GM12878 (cell line): ENCODE results near the gene TMEM121B. TPM values are rescaled to one million over a fixed set of nuclear protein-coding genes. Genes with fewer than 3 reads are reported as not detected.

Experiments
- ATAC-seq: fragments of 200-7000 bp; cut with Tn5 transposase; 3 replicates; pipeline ENCODE4 v1.9.1; 2020; ENCODE audit warnings: mild to moderate bottlenecking, moderate library complexity
- BruUV-seq: library from RNA; stranded (reverse); fragments of 400-500 nt; replicated peaks from 2 replicates; lab custom pipeline; 2021; lab: Mats Ljungman, UMichigan
- CTCF ChIA-PET: fragments of 300-600 bp; sonication (Branson Sonifier 250); formaldehyde crosslinking; extraction: SDS; loops from one replicate; lab custom pipeline; 2021; ENCODE audit warnings: inconsistent platforms; lab: Yijun Ruan, JAX
- POLR2A ChIA-PET: fragments of 350-600 bp; formaldehyde crosslinking; extraction: SDS; loops from one replicate; lab custom pipeline; 2021; ENCODE audit warnings: inconsistent platforms; lab: Charles Lee
- RAD21 ChIA-PET: fragments of 300-600 bp; sonication (Branson Sonifier 250); formaldehyde crosslinking; loops from one replicate; lab custom pipeline; 2023; ENCODE audit warnings: antibody characterized with exemption; ENCODE audit not compliant: unreplicated experiment; lab: Charles Lee
- SMC1A ChIA-PET: fragments of 300-600 bp; sonication (Branson Sonifier 250); formaldehyde crosslinking; loops from one replicate; lab custom pipeline; 2023; ENCODE audit not compliant: unreplicated experiment, uncharacterized antibody; lab: Charles Lee
- DNase-seq: peaks from one replicate; pipeline ENCODE4 v3.0.0-alpha.2; 2011; ENCODE audit warnings: low read depth, low spot score
- FAIRE-seq: peaks from 3 replicates; lab custom pipeline; 2011; peaks lifted over from hg19 to GRCh38; lab: Jason Lieb, UNC
- H2AFZ ChIP-seq: 2 replicates; pipeline ENCODE4 v1.6.0; 2011; ENCODE audit warnings: low read depth, low read length, control low read depth; ENCODE audit not compliant: control insufficient read depth
- H3K27ac ChIP-seq: 2 replicates; pipeline ENCODE4 v1.5.1; 2011; ENCODE audit warnings: control low read depth; ENCODE audit not compliant: control insufficient read depth, insufficient read depth
- H3K27me3 ChIP-seq, 2 experiments: replicated peaks in 1 of 2; 2 replicates each; pipeline versions ENCODE4 v1.6.0 to v1.6.1; 2011; ENCODE audit warnings: low read length in 1 of 2; ENCODE audit not compliant: control insufficient read depth in 2 of 2, insufficient read depth in 2 of 2
- H3K36me3 ChIP-seq, 2 experiments: 2 replicates each; pipeline ENCODE4 v1.5.1; 2011; ENCODE audit warnings: low read length in 1 of 2; ENCODE audit not compliant: control insufficient read depth in 2 of 2, insufficient read depth in 2 of 2
- H3K4me1 ChIP-seq: 2 replicates; pipeline ENCODE4 v1.6.1; 2011; ENCODE audit warnings: mild to moderate bottlenecking, low read length, moderate library complexity, mixed read lengths; ENCODE audit not compliant: control insufficient read depth, insufficient read depth
- H3K4me2 ChIP-seq: 2 replicates; pipeline ENCODE4 v1.6.0; 2011; ENCODE audit warnings: control low read depth; ENCODE audit not compliant: control insufficient read depth, insufficient read depth
- H3K4me3 ChIP-seq: fragments of 200-600 bp; sonication (generic); 2 replicates; pipeline ENCODE4 v1.5.1; 2016
- H3K79me2 ChIP-seq: 2 replicates; pipeline ENCODE4 v1.6.0; 2011; ENCODE audit warnings: low read length; ENCODE audit not compliant: control insufficient read depth, insufficient read depth
- H3K9ac ChIP-seq: 2 replicates; pipeline ENCODE4 v1.8.0; 2011; ENCODE audit warnings: low read length, control low read depth, mixed read lengths; ENCODE audit not compliant: control insufficient read depth, insufficient read depth
- H3K9me3 ChIP-seq: replicated peaks from 3 replicates; pipeline ENCODE4 v1.5.1; 2011; ENCODE audit warnings: mild to moderate bottlenecking, low read length; ENCODE audit not compliant: control insufficient read depth, insufficient read depth
- H4K20me1 ChIP-seq: 2 replicates; pipeline ENCODE4 v1.6.0; 2011; ENCODE audit not compliant: control insufficient read depth, insufficient read depth
- BACH1 ChIP-seq: fragments of 450-650 bp; IDR thresholded peaks from 2 replicates; pipeline ENCODE4 v1.6.1; 2017; ENCODE audit warnings: mild to moderate bottlenecking, borderline replicate concordance
- ESRRA ChIP-seq: IDR thresholded peaks from 2 replicates; pipeline ENCODE4 v1.6.1; 2012; ENCODE audit warnings: mild to moderate bottlenecking, low read length, improper control_type of control experiment
- LARP7 ChIP-seq: fragments of 450-650 bp; IDR thresholded peaks from 2 replicates; pipeline ENCODE4 v1.6.1; 2017; ENCODE audit warnings: mild to moderate bottlenecking
- MTA2 ChIP-seq: fragments of 450-650 bp; IDR thresholded peaks from 2 replicates; pipeline ENCODE4 v1.6.1; 2016; ENCODE audit warnings: low read depth, mild to moderate bottlenecking, moderate library complexity
- NR2C1 ChIP-seq: fragments of 450-650 bp; IDR thresholded peaks from 2 replicates; pipeline ENCODE4 v1.6.1; 2017; ENCODE audit warnings: antibody characterized with exemption, mild to moderate bottlenecking, moderate library complexity
- NR2C2 ChIP-seq: IDR thresholded peaks from 2 replicates; pipeline ENCODE4 v1.6.1; 2011; ENCODE audit warnings: borderline replicate concordance, low read depth; ENCODE audit not compliant: control insufficient read depth, insufficient read length
- RAD21 ChIP-seq: IDR thresholded peaks from 2 replicates; pipeline ENCODE4 v1.6.1; 2011; ENCODE audit warnings: mild to moderate bottlenecking, low read depth, low read length, moderate library complexity; ENCODE audit not compliant: insufficient read depth
- SIN3A ChIP-seq: IDR thresholded peaks from 2 replicates; pipeline ENCODE4 v1.6.1; 2012; ENCODE audit warnings: low read depth, low read length, improper control_type of control experiment
- SP1 ChIP-seq: IDR thresholded peaks from one replicate; pipeline ENCODE4 v1.6.1; 2011; ENCODE audit warnings: low read depth, low read length
- SREBF2 ChIP-seq: IDR thresholded peaks from 2 replicates; pipeline ENCODE4 v1.6.1; 2012; ENCODE audit warnings: mild to moderate bottlenecking, low read length
- TAF1 ChIP-seq: IDR thresholded peaks from 2 replicates; pipeline ENCODE4 v1.6.1; 2011; ENCODE audit warnings: mild to moderate bottlenecking, low read depth, low read length, borderline replicate concordance
- TBL1XR1 ChIP-seq: IDR thresholded peaks from 2 replicates; pipeline ENCODE4 v1.6.1; 2012; ENCODE audit warnings: low read depth, low read length, improper control_type of control experiment
- ZNF24 ChIP-seq: fragments of 450-650 bp; IDR thresholded peaks from 2 replicates; pipeline ENCODE4 v1.6.1; 2017; ENCODE audit warnings: antibody characterized with exemption, mild to moderate bottlenecking
- WGBS: methylation state at CpG from one replicate; pipeline ENCODE4 v1.1.6; 2016; ENCODE audit warnings: low lambda C conversion rate; ENCODE audit not compliant: insufficient replicate concordance, insufficient coverage; ENCODE audit errors: missing lambda C conversion rate; 5-methylcytosine and 5-hydroxymethylcytosine counted together
- in situ Hi-C: fragments of 300-500 bp; cut with MboI; formaldehyde crosslinking; loops from 9 replicates; pipeline ENCODE4 v1.14.3; 2018; ENCODE audit warnings: mixed read lengths
- intact Hi-C: fragments of 100-400 bp; cut with micrococcal nuclease; formaldehyde crosslinking; loops from one replicate; pipeline ENCODE4 v1.14.2; 2022; ENCODE audit not compliant: unreplicated experiment
- polyA plus RNA-seq, 11 experiments: library from polyadenylated mRNA; depleted of rRNA in 4 of 11; unstranded in 6 of 11; stranded (reverse) in 5 of 11; fragments of >200 nt; fragmentation: Nextera tagmentation in 4 of 11; fragmentation: Illumina TruSeq in 1 of 11; extraction: Ambion mirVana in 4 of 11; extraction: Trizol in 1 of 11; gene quantifications; 1 replicate in 1 of 11; 2 replicates in 10 of 11; pipeline versions ENCODE4 v1.2.1 to v1.2.3, GENCODE V29; 2011 to 2016; ENCODE audit warnings: inconsistent platforms in 2 of 11, missing spikeins in 2 of 11, low read depth in 1 of 11
- total RNA-seq, 4 experiments: library from RNA; depleted of rRNA in 3 of 4; stranded (reverse); fragments of >200 nt in 3 of 4; fragmentation: Illumina TruSeq in 1 of 4; extraction: Trizol in 1 of 4; gene quantifications; 2 replicates each; pipeline versions ENCODE4 v1.2.1 to v1.2.3, GENCODE V29; 2013 to 2021

The TMEM121B gene
- total and polyA plus RNA-seq, 10 of the 15 experiments (the other 5 are each of a cell fraction or from before 2014, with no cell fraction given), result 0.02 to 0.10 (median 0.06) TPM; not detected in 5

GRCh38 chr22:17097062-17097461, 24.1 kb downstream of the TMEM121B start:
- H3K9ac ChIP-seq, result no peak overlapping the region
- H2AFZ ChIP-seq, result no peak overlapping the region
- H4K20me1 ChIP-seq, result peaks cover 6% of the 10 kb centered on the region
- H3K27ac ChIP-seq, result no peak overlapping the region
- H3K4me1 ChIP-seq, result peaks cover 19% of the 10 kb centered on the region
- no peak for ATAC-seq
- BruUV-seq, result no TSS peak
- SMC1A ChIA-PET, result interaction anchor here (1.5 to 2.1 kb wide), 2 partner anchors 9 to 61 kb away, joined by 5 to 7 read pairs; no protein-coding TSS in a partner anchor
- 48% methylated on average over 6 of the region's 6 CpGs for WGBS
- intact Hi-C loops, result no loop called here
- peaks cover 10 to 20% of the 10 kb centered on the region in 2 experiments; a peak in 3 of 4 replicates for H3K36me3 ChIP-seq
- in situ Hi-C loops, result no loop called here
- H3K27me3 ChIP-seq, result no peaks in the 10 kb centered on the region
- H3K9me3 ChIP-seq, result no peaks in the 10 kb centered on the region
- no peak for FAIRE-seq
- H3K4me3 ChIP-seq, result no peak overlapping the region
- TF ChIP-seq NR2C2 (no peak), SP1 (no peak), RAD21 (no peak), LARP7 (no peak), SREBF2 (no peak), NR2C1 (no peak), BACH1 (no peak), ZNF24 (no peak)
- POLR2A ChIA-PET, result interaction anchor here (0.6 to 1.1 kb wide), 2 partner anchors 47 to 1050 kb away, joined by 3 read pairs; no protein-coding TSS in a partner anchor
- no peak overlapping the region for H3K4me2 ChIP-seq
- no peak for DNase-seq
- CTCF ChIA-PET, result interaction anchor here (1.3 kb wide), 1 partner anchor 75 kb away, joined by 3 read pairs; no protein-coding TSS in a partner anchor
- RAD21 ChIA-PET, result no interaction called here
- H3K79me2 ChIP-seq, result no peaks in the 10 kb centered on the region; the same call in 1 of the 2 replicates

- FAIRE-seq (no peak), DNase-seq (no peak), ATAC-seq (no peak)
- SMC1A ChIA-PET, result interaction anchor here (1.4 to 2.1 kb wide), 4 partner anchors 8 to 180 kb away, joined by 5 to 7 read pairs (median 6); no protein-coding TSS in a partner anchor
- Histone ChIP-seq H3K9me3 (no peaks in the 10 kb centered on the region), H3K36me3 (peaks cover 10 to 19% of the 10 kb centered on the region in 2 experiments; a peak in 3 of 4 replicates), H3K4me2 (no peak overlapping the region), H3K4me3 (no peak overlapping the region), H3K27me3 (no peaks in the 10 kb centered on the region), H3K27ac (no peak overlapping the region), H3K79me2 (no peaks in the 10 kb centered on the region; the same call in 1 of the 2 replicates), H4K20me1 (peaks cover 6% of the 10 kb centered on the region)
- intact Hi-C loops, result no loop called here
- no TSS peak for BruUV-seq
- CTCF ChIA-PET, result interaction anchor here (0.6 to 3.5 kb wide), 4 partner anchors 19 to 406 kb away, joined by 3 to 10 read pairs (median 3); no protein-coding TSS in a partner anchor
- RAD21 ChIA-PET, result no interaction called here
- 99% methylated on average over 7 of the region's 7 CpGs for WGBS
- no peak for TF ChIP-seq SIN3A
- no peak for TF ChIP-seq MTA2
- no peak for TF ChIP-seq TAF1
- TF ChIP-seq TBL1XR1, result no peak
- TF ChIP-seq ESRRA, result no peak
- TF ChIP-seq, all 136 proteins: peak for 0
- in situ Hi-C loops, result no loop called here
- Histone ChIP-seq H3K4me1 (peaks cover 19% of the 10 kb centered on the region), H3K9ac (no peak overlapping the region), H2AFZ (no peak overlapping the region)
- POLR2A ChIA-PET, result interaction anchor here (1.1 kb wide), 1 partner anchor 48 kb away, joined by 3 read pairs; no protein-coding TSS in a partner anchor
Observed at GRCh38 chr22:17096071-17096470, 25.1 kb downstream of the TMEM121B start.
